ENCODE measurements around the gene HRNR.
"Not testable (repeated sequence)": the region's sequence is repeated elsewhere in the genome, so short reads cannot be mapped to it uniquely, and the experiment has no call there.

The HRNR gene

GRCh38 chr1:152224093-152224492, at the start of gene HRNR:
HRNR (minus strand) TSS chr1:152224193; CDS start chr1:152223253, 940 bp downstream.
- no peak for DNase-seq (ENCODE audit: low read depth in 2 of 2)

- not testable (repeated sequence) for DNase-seq (ENCODE audit: low read depth in 2 of 2)
These were observed 32.4 kb upstream of the HRNR start for GRCh38 chr1:152256394-152256793.

DNA sequence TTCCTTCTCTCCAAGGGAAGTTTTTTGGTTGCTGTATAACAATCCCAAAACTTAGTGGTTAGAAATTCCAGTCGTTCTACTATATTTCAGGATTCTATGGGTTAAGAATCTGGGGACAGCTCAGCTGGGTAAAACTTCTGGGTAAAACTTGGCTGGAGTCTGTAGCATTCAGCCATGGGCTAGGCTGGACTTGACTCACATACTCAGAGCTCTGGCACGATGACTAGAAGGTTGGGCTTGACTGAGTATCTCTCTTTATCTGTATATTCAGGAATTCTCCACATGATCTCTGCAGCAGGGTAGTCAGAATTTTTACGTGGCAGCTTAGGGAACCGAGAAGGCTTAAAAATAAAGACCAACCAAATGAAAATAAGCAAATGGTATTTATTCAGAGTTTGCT, 28.2 kb upstream of the HRNR start:
- DNase-seq (ENCODE audit: low read depth in 2 of 2), result no peak

DNA sequence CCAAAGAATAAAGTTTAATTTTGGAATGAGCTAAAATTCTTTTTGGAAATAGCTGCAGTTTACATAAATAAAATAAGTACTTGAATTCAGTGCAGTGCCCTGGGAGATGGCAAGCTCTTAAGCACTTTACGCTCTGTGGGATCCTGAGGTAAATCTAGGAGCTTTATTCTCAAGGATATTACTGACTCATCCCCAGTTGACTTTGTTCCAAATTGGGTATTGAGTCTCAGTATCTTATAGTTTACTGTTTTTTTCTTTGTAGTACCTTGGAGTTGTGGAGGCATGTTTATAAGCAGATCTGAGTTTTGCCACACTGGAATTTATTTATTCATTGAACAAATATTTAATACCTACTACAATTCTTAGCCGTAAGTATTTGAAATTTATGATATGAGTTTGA, 27.4 kb upstream of the HRNR start:
- no peak for DNase-seq (ENCODE audit: low read depth in 2 of 2)

GRCh38 chr1:152247316-152247715, 23.3 kb upstream of the HRNR start:
- no peak for DNase-seq (ENCODE audit: low read depth in 2 of 2)

DNA sequence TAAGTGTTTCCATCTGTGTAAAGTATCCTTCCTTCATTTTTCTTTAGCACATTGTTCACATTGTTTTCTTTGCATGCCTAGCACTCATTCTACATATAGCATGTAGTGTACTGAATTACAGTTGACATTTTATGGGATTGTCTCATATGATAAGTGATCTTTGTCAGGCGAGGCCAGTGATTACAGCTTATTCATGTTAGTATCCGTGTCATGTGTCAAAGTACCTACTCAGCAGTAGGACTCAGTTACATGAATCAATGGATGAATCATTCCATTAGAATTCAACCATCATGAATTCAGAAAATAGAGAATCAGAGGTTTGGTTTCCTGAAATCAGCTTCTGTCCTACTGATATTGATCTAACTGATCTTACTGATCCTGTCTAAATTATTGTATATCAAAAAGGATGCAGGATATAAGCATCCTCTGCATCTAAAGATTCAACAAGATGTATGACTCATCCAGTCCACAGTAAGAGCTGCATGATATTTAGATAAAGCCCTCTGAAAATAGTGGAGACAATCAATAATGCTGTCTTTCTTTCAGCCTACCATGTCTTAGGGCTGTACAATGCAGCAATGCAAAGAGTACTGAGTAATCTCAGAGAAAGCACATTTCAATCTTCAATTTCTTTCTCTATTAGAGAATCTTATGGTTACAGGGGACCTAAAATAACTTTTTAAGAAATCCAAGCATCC, 20.7 kb upstream of the HRNR start:
- no peak for DNase-seq (ENCODE audit: low read depth in 2 of 2)

DNA sequence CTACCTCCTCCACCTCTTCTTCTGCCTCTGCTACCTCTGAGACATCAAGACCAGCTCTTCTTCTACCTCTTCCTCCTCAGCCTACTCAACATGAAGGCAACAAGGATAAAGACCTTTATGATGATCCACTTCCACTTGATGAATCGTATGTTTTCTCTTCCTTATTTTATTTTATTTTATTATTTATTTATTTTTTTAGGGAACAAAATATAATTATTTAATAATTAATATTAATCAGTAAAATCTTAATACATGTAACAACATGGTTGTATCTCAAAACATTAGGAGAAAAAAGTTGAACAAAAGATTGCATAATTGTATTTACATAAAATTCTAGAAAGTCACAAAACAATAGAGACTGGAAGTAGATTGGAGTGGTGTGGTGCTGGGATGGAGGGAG, 13.1 kb upstream of the HRNR start:
- no peak for DNase-seq (ENCODE audit: low read depth in 2 of 2)

- DNase-seq (ENCODE audit: low read depth in 2 of 2), result no peak
These were observed 4.8 kb upstream of the HRNR start for GRCh38 chr1:152228831-152229230.

GRCh38 chr1:152227310-152227928, 3.4 kb upstream of the HRNR start:
- DNase-seq (ENCODE audit: low read depth in 2 of 2), result no peak

GRCh38 chr1:152225678-152226077, 1.7 kb upstream of the HRNR start:
- DNase-seq (ENCODE audit: low read depth in 2 of 2), result no peak

DNA sequence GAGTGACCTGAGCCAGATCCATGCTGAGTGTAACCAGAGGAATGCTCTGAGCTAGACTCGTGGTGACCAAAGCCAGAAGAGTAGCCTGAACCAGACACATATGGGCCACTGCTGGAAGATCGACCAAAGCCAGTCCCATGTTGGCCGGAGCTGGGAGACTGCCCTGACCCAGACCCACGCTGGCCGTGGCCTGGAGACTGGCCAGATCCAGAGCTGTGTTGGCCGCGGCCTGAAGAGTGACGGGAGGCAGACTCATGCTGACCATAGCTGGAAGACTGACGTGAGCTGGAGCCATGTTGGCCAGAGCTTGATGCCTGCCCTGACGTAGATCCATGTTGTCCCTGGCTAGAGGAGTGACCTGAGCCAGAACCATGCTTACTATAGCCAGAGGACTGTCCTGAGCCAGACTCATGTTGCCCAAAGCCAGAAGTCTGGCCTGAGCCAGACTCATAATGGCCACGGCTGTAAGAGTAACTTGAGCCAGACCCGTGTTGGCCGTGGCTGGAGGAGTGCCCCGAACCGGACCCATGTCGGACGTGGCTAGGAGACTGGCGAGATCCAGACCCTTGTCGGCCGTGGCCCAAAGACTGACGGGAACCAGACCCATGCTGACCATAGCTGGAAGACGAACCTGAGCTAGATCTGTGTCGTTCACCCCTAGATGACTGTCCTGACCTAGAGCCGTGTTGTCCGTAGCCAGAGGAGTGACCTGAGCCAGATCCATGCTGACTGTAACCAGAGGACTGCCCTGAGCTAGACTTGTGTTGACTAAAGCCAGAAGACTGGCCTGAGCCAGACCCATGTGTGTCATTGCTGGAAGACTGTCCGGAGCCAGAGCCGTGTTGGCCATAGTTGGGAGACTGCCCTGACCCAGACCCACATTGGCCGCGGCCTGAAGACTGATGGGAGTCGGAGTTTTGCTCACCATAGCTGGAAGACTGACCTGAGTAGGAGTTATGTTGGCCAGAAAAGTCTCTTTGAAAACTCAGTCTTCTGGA, 3.5 kb downstream of the HRNR start:
- DNase-seq (ENCODE audit: low read depth in 2 of 2), result no peak

GRCh38 chr1:152219438-152219837, 4.6 kb downstream of the HRNR start:
- DNase-seq (ENCODE audit: low read depth in 2 of 2), result not testable (repeated sequence)

- no peak for DNase-seq (ENCODE audit: low read depth in 2 of 2)
These were observed 5.1 kb downstream of the HRNR start for GRCh38 chr1:152218762-152219436.

DNA sequence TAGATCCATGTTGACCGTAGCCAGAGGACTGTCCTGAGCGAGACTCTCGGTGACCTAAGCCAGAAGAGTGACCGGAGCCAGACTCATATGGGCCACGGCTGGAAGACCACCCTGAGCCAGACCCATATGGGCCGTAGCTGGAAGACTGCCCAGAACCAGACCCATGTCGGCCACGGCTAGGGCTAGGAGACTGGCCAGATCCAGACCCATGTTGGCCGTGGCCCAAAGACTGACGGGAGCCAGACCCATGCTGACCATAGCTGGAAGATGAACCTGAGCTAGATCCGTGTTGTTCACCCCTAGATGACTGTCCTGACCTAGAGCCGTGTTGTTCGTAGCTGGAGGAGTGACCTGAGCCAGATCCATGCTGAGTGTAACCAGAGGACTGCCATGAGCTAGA, 8.4 kb downstream of the HRNR start:
- not testable (repeated sequence) for DNase-seq (ENCODE audit: low read depth in 2 of 2)

DNA sequence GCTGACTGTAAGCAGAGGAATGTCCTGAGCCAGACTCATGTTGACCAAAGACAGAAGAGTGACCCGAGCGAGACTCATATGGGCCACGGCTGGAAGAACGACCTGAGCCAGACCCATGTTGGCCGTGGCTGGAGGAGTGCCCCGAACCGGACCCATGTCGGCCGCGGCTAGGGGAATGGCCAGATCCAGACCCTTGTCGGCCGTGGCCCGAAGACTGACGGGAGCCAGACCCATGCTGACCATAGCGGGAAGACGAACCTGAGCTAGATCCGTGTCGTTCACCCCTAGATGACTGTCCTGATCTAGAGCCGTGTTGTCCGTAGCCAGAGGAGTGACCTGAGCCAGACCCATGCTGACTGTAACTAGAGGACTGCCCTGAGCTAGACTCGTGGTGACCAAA, 9.1 kb downstream of the HRNR start:
- DNase-seq (ENCODE audit: low read depth in 2 of 2), result not testable (repeated sequence)

DNA sequence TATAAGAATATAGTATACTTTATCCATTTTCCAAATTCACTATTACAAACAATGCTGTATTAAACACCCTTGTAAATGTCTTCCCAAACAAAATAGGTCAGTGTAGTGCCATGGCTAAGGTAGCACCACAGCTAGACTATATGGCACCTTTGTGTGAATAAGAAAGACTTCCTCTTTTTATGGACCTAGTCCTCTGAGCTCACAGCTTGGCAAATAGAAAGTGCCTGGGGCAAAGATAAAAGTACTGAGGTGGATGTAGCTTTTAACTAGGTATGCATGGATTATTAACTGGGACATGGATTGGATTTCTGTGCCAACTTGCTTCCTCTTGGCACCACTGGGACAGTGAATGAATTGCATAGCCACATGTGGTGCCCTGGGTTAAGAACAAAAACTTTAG, 25.0 kb downstream of the HRNR start:
- DNase-seq (ENCODE audit: low read depth in 2 of 2), result no peak

DNA sequence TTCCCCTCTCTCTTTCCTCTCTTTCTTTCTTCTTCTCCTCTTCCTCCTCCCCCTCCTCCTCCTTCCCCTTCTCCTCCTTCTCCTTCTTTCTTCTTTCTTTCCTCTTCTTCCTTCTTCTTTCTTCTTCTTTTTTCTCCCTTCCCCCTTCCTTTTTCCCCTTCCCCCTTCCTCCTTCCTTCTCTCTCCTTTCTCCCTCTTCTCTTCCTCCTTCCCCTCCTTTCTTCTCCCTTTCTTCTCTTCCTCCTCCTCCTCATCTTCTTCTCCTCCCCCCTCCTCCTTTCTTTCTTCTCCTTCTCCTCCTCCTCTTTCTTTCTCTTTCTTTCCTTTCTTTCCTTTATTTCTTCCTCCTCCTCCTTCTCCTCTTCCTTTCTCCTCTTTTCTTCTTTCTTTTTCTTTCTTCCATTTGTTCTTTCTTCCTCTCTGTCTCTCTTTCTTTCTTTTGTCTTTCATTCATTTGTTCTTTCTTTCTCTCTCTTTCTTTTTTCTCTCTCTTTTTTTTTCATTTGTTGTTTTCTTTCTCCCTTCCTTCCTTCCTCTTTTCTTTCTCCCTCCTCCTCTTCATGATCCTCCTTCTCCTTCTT, 26.5 kb downstream of the HRNR start:
- DNase-seq (ENCODE audit: low read depth in 2 of 2), result no peak

- DNase-seq (ENCODE audit: low read depth in 2 of 2), result no peak
These were observed 32.3 kb downstream of the HRNR start for GRCh38 chr1:152191711-152192110.

GRCh38 chr1:152191260-152191659, 32.7 kb downstream of the HRNR start:
- DNase-seq (ENCODE audit: low read depth in 2 of 2), result no peak

- no peak for DNase-seq (ENCODE audit: low read depth in 2 of 2)
These were observed 33.4 kb downstream of the HRNR start for GRCh38 chr1:152190589-152190988.

DNA sequence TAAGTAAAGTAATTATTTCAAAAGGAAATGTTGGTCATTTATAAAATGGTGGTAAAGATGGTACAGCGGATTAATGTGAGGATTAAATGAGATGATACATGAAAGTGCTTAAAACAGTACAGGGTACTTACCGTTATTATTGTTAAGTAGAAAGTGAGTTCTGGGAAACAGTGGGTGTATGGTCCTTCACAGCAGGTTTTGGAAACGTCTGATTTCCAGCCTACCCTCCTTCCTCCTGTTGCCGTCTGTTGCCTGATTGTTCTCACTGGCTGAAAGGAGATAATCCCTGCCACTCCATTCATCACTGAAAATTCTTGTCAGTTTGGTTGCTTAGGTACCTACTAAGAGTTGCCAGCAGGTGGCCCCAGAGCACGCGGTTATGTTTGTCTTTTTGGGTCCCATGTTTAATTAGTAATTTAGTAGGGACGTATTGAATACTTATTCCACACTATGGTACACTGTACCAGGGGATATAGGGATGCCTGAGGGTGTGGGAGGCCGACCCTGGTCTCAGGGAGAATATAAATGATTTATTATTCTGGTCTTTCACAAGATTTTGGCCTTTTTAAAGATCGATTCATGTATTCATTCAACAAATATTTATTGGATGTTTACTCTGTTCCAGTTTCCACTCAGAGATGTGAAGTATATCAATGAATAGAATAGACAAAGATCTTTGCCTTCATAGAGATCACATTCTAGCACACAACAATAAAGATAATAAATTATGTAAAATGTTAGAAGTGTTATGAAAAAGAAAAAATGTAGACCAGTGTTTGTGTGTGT, 34.1 kb downstream of the HRNR start:
- peak; percentile 36 to 39 for DNase-seq (ENCODE audit: low read depth in 2 of 2)

Data from stimulated activated CD8-positive, alpha-beta memory T cell treated with anti-CD3 and anti-CD28 coated beads, Interleukin-2, amount 100 ng/mL, for 1 hour (primary cell).